ENCODE measurements around the gene ACOT6. TPM values are rescaled to one million over a fixed set of nuclear protein-coding genes. Genes with fewer than 3 reads are reported as not detected.
A peak's percentile ranks its signal among the peaks of the same experiment; 100 is the strongest.
"Not testable (repeated sequence)": the region's sequence is repeated elsewhere in the genome, so short reads cannot be mapped to it uniquely, and the experiment has no call there.

The ACOT6 gene
- total RNA-seq, 2 experiments from 2014 or later = not detected

GRCh38 chr14:73630009-73630780 lies 17.9 kb downstream of the ACOT6 start:
- POLR2A ChIA-PET = interaction anchor here (1.4 kb wide), 1 partner anchor 17 kb away, joined by 5 read pairs; no protein-coding TSS in a partner anchor
- no peak overlapping the region for H3K4me3 Mint-ChIP-seq

GRCh38 chr14:73633116-73634010 lies 21.0 kb downstream of the ACOT6 start:
- ATAC-seq = peak; percentile 88
- peaks cover 4% of the 10 kb centered on the region for H3K4me1 Mint-ChIP-seq (ENCODE audit: low read depth)

More at GRCh38 chr14:73630009-73630780, 17.9 kb downstream of the ACOT6 start:
- no peak for ATAC-seq
- intact Hi-C loops (cut with micrococcal nuclease) = no loop called here
- DNase-seq = no peak
- TF ChIP-seq, protein P1, sequence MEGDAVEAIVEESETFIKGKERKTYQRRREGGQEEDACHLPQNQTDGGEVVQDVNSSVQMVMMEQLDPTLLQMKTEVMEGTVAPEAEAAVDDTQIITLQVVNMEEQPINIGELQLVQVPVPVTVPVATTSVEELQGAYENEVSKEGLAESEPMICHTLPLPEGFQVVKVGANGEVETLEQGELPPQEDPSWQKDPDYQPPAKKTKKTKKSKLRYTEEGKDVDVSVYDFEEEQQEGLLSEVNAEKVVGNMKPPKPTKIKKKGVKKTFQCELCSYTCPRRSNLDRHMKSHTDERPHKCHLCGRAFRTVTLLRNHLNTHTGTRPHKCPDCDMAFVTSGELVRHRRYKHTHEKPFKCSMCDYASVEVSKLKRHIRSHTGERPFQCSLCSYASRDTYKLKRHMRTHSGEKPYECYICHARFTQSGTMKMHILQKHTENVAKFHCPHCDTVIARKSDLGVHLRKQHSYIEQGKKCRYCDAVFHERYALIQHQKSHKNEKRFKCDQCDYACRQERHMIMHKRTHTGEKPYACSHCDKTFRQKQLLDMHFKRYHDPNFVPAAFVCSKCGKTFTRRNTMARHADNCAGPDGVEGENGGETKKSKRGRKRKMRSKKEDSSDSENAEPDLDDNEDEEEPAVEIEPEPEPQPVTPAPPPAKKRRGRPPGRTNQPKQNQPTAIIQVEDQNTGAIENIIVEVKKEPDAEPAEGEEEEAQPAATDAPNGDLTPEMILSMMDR (IDR thresholded peaks at IDR 0.05) = no peak
- CTCF ChIA-PET = interaction anchor here (0.7 kb wide), 1 partner anchor 122 kb away, joined by 3 read pairs; no protein-coding TSS in a partner anchor
- H3K27ac Mint-ChIP-seq = no peak overlapping the region
- H3K4me1 Mint-ChIP-seq (ENCODE audit: low read depth) = peaks cover 4% of the 10 kb centered on the region
- H3K9me3 Mint-ChIP-seq = no peaks in the 10 kb centered on the region
- peaks cover 5% of the 10 kb centered on the region for H3K27me3 Mint-ChIP-seq
- no peaks in the 10 kb centered on the region for H3K36me3 Mint-ChIP-seq (ENCODE audit: low read depth)

GRCh38 chr14:73634011-73634833 lies 21.9 kb downstream of the ACOT6 start:
- peaks cover 4% of the 10 kb centered on the region for H3K27me3 Mint-ChIP-seq
- H3K36me3 Mint-ChIP-seq (ENCODE audit: low read depth) = no peaks in the 10 kb centered on the region
- POLR2A ChIA-PET = interaction anchor here (1.2 to 1.4 kb wide), 2 partner anchors 11 to 143 kb away, joined by 3 to 5 read pairs; partner anchors contain the start of gene RIOX1
- TF ChIP-seq, protein P1 (IDR thresholded peaks at IDR 0.05) = no peak
- CTCF ChIA-PET = interaction anchor here (1.0 to 2.8 kb wide), 18 partner anchors 11 to 339 kb away, joined by 3 to 33 read pairs (median 6); partner anchors contain the start of genes ACOT6, DNAL1 and RIOX1
- intact Hi-C loops (cut with micrococcal nuclease) = no loop called here
- H3K9me3 Mint-ChIP-seq = no peaks in the 10 kb centered on the region
- DNase-seq = peak; percentile 20
- H3K27ac Mint-ChIP-seq = no peak overlapping the region
- peaks cover 6% of the 10 kb centered on the region for H3K4me1 Mint-ChIP-seq (ENCODE audit: low read depth)
- peak; percentile 13 for ATAC-seq
- peak overlapping the region; percentile 62 for H3K4me3 Mint-ChIP-seq

More at GRCh38 chr14:73633116-73634010, 21.0 kb downstream of the ACOT6 start:
- Mint-ChIP-seq H3K9me3 (no peaks in the 10 kb centered on the region), H3K27ac (peak overlapping the region; percentile 34), H3K36me3 (ENCODE audit: low read depth) (no peaks in the 10 kb centered on the region), H3K4me3 (peak overlapping the region; percentile 62), H3K27me3 (peaks cover 5% of the 10 kb centered on the region)
- ChIA-PET CTCF (interaction anchor here (0.8 to 2.8 kb wide), 28 partner anchors 9 to 685 kb away, joined by 3 to 33 read pairs (median 4); partner anchors contain the start of genes ACOT6, DNAL1 and RIOX1), POLR2A (interaction anchor here (0.6 to 1.4 kb wide), 2 partner anchors 12 to 257 kb away, joined by 4 to 5 read pairs; no protein-coding TSS in a partner anchor)
- intact Hi-C loops (cut with micrococcal nuclease) = loop anchor here (2.0 kb wide), 1 partner anchor 127 kb away; no protein-coding TSS in a partner anchor
- TF ChIP-seq, protein P1 (IDR thresholded peaks at IDR 0.05) = peak; percentile 93
- peak; percentile 74 for DNase-seq

GRCh38 chr14:73636355-73636754 lies 24.0 kb downstream of the ACOT6 start:
- intact Hi-C loops (cut with micrococcal nuclease); H3K27ac Mint-ChIP-seq; H3K27me3 Mint-ChIP-seq; H3K36me3 Mint-ChIP-seq (ENCODE audit: low read depth); DNase-seq; H3K4me1 Mint-ChIP-seq (ENCODE audit: low read depth); H3K4me3 Mint-ChIP-seq; H3K9me3 Mint-ChIP-seq; ATAC-seq: not testable (repeated sequence)
- ChIA-PET POLR2A (interaction anchor here (1.6 kb wide), 1 partner anchor 8 kb away, joined by 5 read pairs; the partner anchor contains the start of gene DNAL1), CTCF (interaction anchor here (0.6 kb wide), 1 partner anchor 1417 kb away, joined by 3 read pairs; no protein-coding TSS in a partner anchor)

Data from activated CD8-positive, alpha-beta T cell treated with anti-CD3 and anti-CD28 coated beads for 36 hours (primary cell).